NT2/D1 (cell line): ENCODE results near the gene PLEKHG7.

Source experiments
- YY1 ChIP-seq: IDR thresholded peaks from 2 replicates; pipeline ENCODE4 v1.6.1; 2011; ENCODE audit not compliant: insufficient read length, insufficient read depth
- ZNF274 ChIP-seq: IDR thresholded peaks from 2 replicates; pipeline ENCODE4 v1.6.1; 2011; ENCODE audit warnings: mild to moderate bottlenecking, low read depth, low read length

DNA sequence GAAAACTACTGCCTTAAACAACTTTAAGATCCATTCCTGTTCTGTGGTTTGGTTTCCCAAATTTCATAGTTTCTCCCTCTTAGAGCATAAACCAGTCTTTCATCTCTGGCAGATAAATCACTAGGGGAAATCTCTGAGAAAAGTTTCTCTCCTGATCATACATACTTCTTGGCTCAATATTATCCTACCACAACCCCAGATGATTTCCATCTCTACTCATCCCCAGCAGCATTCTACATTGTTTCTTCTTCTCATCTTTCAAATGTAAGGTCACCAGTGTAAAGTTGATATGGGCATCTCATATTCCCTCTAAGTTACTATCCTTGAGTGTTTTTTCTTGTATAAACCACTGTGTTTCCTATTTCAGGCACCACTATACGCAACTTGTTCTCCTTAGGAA lies 45.9 kb upstream of the PLEKHG7 start:
- TF ChIP-seq YY1: no peak
- no peak for TF ChIP-seq ZNF274
